PC-3 (cell line): ENCODE measurements around the gene HCAR2.

Experiments used
- EZH2phosphoT487 ChIP-seq: fragments of 300-600 bp; sonication (generic); IDR thresholded peaks from 2 replicates; pipeline ENCODE4 v1.6.1; 2018; ENCODE audit warnings: mild to moderate bottlenecking, antibody characterized with exemption, low read length, borderline replicate concordance
- TF ChIP-seq, protein P1 (sequence below): fragments of 300-600 bp; sonication (generic); conservative IDR thresholded peaks from 2 replicates; pipeline ENCODE4 v1.5.1; 2017; ENCODE audit warnings: antibody characterized with exemption, low read depth, mild to moderate bottlenecking, low read length

DNA sequence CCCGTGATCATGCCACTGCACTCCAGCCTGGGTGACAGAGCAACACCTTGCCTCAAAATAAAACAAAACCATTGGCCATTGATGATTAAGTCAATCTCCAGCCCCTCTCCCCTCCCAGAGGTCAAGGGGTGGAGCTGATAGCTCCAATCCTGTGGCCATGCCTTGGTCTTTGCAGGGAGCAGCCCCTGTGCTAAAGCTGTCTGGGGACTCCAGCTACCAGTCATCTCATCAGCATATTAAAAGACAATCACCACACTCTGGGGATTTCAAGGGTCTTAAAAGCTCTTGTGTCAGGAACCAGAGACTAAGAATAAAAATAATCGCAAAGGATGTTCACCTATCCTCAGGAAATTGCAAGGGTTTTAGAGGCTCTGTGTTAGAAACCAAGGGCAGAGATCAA is 30.6 kb downstream of the HCAR2 start:
- TF ChIP-seq, protein P1, sequence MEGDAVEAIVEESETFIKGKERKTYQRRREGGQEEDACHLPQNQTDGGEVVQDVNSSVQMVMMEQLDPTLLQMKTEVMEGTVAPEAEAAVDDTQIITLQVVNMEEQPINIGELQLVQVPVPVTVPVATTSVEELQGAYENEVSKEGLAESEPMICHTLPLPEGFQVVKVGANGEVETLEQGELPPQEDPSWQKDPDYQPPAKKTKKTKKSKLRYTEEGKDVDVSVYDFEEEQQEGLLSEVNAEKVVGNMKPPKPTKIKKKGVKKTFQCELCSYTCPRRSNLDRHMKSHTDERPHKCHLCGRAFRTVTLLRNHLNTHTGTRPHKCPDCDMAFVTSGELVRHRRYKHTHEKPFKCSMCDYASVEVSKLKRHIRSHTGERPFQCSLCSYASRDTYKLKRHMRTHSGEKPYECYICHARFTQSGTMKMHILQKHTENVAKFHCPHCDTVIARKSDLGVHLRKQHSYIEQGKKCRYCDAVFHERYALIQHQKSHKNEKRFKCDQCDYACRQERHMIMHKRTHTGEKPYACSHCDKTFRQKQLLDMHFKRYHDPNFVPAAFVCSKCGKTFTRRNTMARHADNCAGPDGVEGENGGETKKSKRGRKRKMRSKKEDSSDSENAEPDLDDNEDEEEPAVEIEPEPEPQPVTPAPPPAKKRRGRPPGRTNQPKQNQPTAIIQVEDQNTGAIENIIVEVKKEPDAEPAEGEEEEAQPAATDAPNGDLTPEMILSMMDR: no peak
- TF ChIP-seq EZH2phosphoT487: no peak
